Thyroid gland (tissue), 4 donors: ENCODE results near the gene ERC1.

ENCODE experiments used
- CTCF ChIP-seq, 6 experiments: fragments of 200-600 bp in 3 of 6; fragments of 450-650 bp in 3 of 6; sonication (generic) in 3 of 6; IDR thresholded peaks; one replicate each; pipeline ENCODE4 v1.5.1; 2016 to 2019; ENCODE audit warnings: antibody characterized with exemption in 6 of 6, mild to moderate bottlenecking in 2 of 6, inconsistent platforms in 1 of 6, moderate library complexity in 1 of 6
- POLR2A ChIP-seq, 2 donors: fragments of 450-650 bp; IDR thresholded peaks; one replicate each; pipeline ENCODE4 v1.6.1; 2017; ENCODE audit warnings: antibody characterized with exemption in 2 of 2, mild to moderate bottlenecking in 2 of 2, moderate library complexity in 1 of 2

DNA sequence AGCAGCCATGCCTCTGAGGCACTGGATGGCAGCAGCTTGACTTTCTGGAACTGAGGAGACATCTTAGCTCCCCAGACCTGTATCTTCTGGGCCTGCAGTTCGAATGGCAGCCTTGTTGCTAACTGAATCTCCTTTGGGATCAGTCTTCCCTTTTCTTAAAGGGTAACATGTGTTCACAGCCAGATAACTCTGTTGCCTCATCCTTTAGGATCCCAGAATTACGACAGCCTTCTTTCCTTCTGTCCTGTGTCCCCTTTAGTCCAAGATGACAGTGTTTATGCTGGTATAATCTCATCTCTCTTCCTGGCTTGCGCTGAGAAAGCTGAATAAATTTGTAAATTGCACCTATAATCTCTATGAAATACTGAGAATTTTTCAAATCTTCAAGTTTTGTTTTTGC lies 9.1 kb upstream of the ERC1 start:
- no peak for TF ChIP-seq CTCF (IDR thresholded peaks at IDR 0.05)
- no peak for TF ChIP-seq POLR2A (IDR thresholded peaks at IDR 0.05)
